Measurements from ENCODE around the gene RBFOX1.

The RBFOX1 gene

GRCh38 chr16:7373776-7374175 lies 41.1 kb downstream of the RBFOX1 start:
- no peak for DNase-seq (ENCODE audit: low read depth)

- no peak for DNase-seq (ENCODE audit: low read depth)
Measured at GRCh38 chr16:7374614-7375174, 42.0 kb downstream of the RBFOX1 start.

DNA sequence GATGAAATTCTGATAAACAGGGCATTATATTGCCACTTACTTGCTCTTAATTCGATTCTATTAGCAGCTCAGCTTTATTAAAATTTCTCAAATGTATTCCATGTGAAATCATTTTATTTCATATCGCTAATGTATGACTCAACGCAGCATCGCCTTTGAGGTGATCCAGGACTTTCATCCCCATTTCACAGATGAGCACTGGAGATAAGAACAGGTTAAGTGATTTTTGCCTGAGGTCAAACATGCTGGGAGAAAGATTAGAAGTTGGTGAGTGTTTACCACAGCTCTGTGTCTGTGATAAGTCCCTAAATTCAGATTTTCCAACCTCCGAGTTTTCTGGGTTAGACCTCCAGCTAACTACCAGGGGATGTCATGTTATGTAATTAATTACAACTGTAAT lies 43.6 kb downstream of the RBFOX1 start:
- DNase-seq (ENCODE audit: low read depth): no peak

DNA sequence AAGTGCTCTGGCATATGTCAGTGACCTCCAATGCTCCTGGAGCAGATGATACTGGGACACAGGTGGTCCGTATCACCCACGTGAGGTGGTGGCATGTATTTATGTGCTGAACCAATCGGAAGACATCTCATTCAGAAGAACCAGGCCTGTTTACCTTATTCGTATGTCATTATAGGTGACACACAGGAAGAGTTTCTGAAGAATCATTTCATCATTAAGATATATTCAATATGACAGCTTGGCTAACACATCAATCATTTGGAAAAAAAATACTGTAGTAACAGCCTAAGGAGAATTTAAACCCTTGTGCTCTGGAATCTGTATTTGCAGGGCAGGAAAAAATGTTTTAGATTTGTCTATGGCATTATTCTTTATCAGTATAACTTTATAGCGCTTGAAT lies 44.6 kb downstream of the RBFOX1 start:
- no peak for DNase-seq (ENCODE audit: low read depth)

DNA sequence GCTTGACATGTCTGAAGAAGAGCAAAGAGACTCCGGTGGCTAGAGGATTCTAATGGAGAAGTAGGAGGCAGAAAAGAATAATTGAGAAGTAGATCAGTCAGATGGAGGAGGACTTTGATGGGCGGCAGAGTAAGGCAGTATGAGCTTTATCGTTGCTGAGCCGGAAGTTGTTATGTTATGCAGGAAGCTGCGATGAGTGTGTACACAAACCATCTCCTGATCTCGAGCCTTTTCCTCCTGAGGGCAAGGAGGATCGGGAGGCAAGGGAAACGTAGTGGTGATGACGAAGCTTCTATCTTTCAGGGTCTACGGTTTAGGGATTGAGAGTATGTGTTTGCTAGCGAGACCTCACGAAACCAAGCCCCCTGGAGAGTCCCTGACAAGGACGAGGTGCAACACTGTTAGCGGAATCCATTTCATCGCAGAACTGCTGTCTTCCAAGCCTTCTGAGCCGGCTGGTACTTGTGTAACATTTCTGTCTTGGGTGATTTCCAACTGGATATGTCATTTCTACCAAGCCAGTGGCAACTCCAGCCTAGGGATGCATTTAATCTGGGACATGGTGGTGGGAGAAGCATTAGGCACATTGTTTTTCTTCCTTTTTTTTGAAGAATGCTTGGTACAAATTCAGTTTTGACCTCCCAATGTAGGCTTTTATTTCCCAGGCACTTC lies 45.5 kb downstream of the RBFOX1 start:
- no peak for DNase-seq (ENCODE audit: low read depth)

GRCh38 chr16:7380441-7380840 lies 47.8 kb downstream of the RBFOX1 start:
- no peak for DNase-seq (ENCODE audit: low read depth)

GRCh38 chr16:7380911-7381310 lies 48.3 kb downstream of the RBFOX1 start:
- DNase-seq (ENCODE audit: low read depth): no peak

- DNase-seq (ENCODE audit: low read depth): no peak
Measured at GRCh38 chr16:7381671-7382070, 49.0 kb downstream of the RBFOX1 start.

DNA sequence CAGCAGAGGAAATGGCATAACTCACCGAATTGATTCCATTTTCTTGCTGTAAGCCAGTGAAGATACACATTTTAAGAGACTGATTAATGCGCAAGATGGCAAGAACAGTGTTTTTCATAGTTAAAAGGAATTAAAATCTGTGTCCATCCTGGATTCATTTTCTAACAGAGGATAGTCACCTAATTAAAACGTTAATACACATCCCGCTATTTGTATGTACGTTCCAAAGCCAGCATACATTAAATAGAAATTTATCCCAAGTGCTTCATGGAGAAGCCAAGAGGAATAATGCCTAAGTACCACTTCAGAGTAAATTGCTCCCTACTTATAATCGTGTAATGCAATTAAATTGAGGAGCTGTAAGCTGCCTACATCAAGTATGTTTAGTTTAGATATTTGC lies 49.9 kb downstream of the RBFOX1 start:
- DNase-seq (ENCODE audit: low read depth): no peak

DNA sequence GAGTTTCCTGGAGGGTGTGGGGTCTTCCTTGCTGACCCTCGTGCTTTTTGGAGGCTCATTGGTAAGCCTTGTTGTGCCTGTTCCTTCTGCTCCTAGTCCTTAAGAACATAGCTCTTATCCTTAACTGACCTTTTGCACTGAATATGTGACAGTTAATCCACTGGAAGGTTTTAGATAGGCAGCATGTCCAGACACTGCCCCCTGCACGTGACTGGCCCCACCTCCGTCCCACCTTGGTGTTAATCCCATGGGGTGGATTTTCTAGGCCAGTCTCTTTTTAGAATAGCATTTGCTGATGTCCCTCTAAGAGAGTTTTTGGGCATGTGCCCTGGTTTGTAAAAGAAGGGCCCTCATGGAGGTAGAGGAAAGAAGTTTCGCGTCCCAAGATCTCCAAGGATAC lies 58.3 kb downstream of the RBFOX1 start:
- DNase-seq (ENCODE audit: low read depth): no peak

DNA sequence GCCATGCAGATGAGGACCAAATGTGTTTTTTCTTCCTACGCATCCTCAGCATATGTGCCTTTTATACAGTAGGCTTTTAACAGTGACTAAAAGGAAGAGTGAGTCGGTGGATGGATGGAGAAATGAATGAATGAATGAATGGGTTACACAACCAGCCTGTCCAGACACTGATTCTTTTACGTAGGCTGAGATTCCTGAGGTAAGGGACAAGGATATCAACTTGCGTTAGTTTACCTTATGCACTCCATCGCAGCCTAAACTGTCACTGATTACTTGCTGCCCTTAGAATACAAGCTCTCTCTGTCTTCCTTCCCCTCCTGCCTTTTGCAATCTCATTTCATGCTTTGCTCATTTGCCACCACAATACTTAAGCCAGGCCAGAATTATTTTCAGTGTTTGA lies 59.0 kb downstream of the RBFOX1 start:
- DNase-seq (ENCODE audit: low read depth): no peak

DNA sequence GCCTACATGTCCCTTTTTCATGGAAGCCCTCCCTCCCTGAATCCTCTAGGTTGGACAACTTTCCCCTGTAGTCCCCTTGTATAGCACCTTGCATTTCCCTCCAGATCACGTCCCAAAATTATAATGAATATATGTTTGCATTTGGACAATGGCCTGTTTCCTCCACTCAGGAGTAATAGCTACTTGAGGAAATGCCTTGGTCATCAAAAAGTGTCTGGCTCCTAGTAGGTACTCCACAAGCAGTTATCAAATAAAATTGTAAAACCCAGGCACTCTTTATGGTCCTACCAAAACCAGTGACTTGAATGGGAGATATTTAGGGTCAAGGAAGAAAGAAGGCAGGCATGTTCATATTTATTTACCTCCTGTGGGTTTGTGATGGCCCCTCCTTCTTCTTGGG lies 59.6 kb downstream of the RBFOX1 start:
- DNase-seq (ENCODE audit: low read depth): no peak

DNA sequence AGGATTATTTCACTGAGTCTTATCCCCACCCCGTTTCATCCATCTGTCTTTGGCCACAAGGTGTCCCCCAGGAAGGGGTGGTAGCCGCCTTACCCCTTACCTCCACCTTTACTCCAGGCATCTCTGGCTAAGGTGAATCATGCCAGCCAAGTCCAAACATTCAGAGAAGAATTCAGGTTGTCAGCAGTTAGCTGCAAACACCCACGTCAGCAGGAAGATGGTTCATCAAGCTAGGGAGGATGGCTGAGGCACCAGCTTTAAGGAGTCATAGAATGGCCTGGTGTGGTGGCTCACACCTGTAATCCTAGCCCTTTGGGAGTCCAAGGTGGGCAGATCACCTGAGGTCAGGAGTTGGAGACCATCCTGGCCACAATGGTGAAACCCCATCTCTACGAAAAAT lies 61.0 kb downstream of the RBFOX1 start:
- DNase-seq (ENCODE audit: low read depth): no peak

DNA sequence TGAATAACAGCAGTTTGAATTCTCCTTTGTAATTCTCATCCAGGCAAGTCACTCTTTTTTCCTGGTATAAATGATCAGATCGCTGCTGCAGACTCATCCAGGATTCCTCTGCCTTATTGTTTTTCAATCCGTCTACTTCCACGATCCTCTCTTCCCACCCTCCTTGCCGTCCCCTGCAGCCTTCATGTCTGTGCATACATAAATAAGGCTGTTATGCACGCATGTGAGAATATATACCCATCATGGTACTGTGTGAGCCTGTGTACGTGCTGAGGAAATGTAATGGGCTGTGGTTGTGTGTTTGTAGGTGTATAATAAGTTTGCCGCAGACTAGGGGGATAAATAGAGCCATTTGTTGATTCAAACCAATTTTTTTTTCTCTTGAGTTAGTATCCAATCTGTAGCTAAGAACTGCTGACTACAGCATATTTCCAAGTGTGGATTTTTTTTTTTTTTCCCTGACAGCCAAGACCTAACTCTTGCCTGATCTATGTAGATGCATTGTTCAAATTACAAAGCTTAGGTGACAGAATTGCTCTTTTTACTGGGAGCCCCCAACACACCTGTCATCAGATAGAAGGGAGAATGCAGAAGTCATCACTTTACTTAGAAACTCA lies 62.2 kb downstream of the RBFOX1 start:
- no peak for DNase-seq (ENCODE audit: low read depth)

- peak; percentile 67 for DNase-seq (ENCODE audit: low read depth)
Measured at GRCh38 chr16:7397901-7398300, 65.3 kb downstream of the RBFOX1 start.

- no peak for DNase-seq (ENCODE audit: low read depth)
Measured at GRCh38 chr16:7398536-7398935, 65.9 kb downstream of the RBFOX1 start.

DNA sequence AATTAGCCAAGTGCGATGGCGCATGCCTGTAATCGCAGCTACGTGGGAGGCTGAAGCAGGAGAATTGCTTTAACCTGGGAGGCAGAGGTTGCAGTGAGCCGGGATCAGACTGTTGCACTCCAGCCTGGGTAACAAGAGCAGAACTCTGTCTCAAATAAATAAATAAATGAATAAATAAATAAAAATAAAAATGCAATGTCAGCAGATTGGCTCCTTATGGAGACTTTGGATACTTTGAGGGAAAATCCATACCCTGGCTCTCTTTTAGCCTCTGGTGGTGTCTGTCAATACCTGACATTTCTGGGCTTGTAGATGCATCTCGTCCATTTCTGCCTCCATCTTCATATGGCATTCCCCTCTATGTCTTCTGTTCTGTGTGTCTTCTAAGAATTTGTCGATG lies 66.7 kb downstream of the RBFOX1 start:
- DNase-seq (ENCODE audit: low read depth): no peak

GRCh38 chr16:7400117-7400890 lies 67.7 kb downstream of the RBFOX1 start:
- DNase-seq (ENCODE audit: low read depth): no peak

DNA sequence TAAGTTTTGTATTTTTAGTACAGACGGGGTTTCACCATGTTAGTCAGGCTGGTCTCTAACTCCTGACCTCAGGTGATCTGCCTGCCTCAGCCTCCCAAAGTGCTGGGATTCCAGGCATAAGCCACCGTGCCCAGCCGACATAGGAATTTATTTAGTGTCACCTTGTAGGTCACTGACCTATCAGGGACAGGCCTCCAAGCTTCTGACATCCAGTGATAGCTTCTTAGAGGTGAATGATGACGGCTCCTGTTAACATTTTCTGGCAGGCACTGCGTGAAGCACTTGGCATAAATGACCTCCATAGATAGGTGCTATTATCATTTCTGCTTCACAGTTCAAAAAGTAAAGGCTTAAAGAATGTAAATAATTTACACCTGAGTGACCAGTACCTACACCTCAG lies 71.6 kb downstream of the RBFOX1 start:
- no peak for DNase-seq (ENCODE audit: low read depth)

- DNase-seq (ENCODE audit: low read depth): no peak
Measured at GRCh38 chr16:7405166-7405565, 72.5 kb downstream of the RBFOX1 start.

- no peak for DNase-seq (ENCODE audit: low read depth)
Measured at GRCh38 chr16:7408700-7409365, 76.2 kb downstream of the RBFOX1 start.

GRCh38 chr16:7419441-7419840 lies 86.8 kb downstream of the RBFOX1 start:
- no peak for DNase-seq (ENCODE audit: low read depth)

DNA sequence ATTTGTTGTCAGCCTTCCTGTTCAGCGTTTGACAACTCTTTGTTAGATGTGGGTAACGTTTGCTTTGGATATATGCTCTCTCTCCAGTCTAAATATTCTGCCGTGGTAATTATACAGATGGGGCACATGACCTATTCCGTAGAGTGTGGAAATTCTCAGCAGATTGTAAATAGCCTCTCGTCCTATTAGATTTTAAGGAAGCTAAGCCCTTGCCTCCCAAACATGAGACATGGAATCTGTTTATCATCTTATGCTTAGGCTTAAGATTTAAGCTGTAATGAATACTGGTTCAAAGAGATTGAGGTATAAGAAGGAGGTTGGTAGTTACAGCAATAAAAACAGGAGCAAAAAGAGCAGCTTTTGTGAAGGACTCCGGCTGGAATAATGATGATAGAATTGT lies 87.4 kb downstream of the RBFOX1 start:
- no peak for DNase-seq (ENCODE audit: low read depth)

All from iris pigment epithelial cell (primary cell).